Muscle layer of colon (tissue), 2 donors: ENCODE results near the gene HS3ST6.

Experiments used
- H3K27ac ChIP-seq: one replicate; pipeline ENCODE4 v1.7.0; 2013; ENCODE audit warnings: low read depth, mild to moderate bottlenecking, low read length, moderate library complexity
- H3K27me3 ChIP-seq, 2 donors: one replicate each; pipeline ENCODE4 v1.7.0; 2013; ENCODE audit warnings: low read length in 2 of 2, mild to moderate bottlenecking in 2 of 2; ENCODE audit not compliant: insufficient read depth in 2 of 2, control insufficient read depth in 1 of 2
- H3K36me3 ChIP-seq: one replicate; pipeline ENCODE4 v1.7.0; 2013; ENCODE audit warnings: mild to moderate bottlenecking, low read length; ENCODE audit not compliant: insufficient read depth
- H3K4me1 ChIP-seq: one replicate; pipeline ENCODE4 v1.7.0; 2013; ENCODE audit warnings: mild to moderate bottlenecking, low read length; ENCODE audit not compliant: insufficient read depth
- H3K4me3 ChIP-seq, 2 donors: one replicate each; pipeline ENCODE4 v1.7.0; 2013; ENCODE audit warnings: low read length in 2 of 2, low read depth in 1 of 2, mild to moderate bottlenecking in 1 of 2, moderate library complexity in 1 of 2
- H3K9ac ChIP-seq: one replicate; pipeline ENCODE4 v1.7.0; 2013; ENCODE audit warnings: low read length
- H3K9me3 ChIP-seq: one replicate; pipeline ENCODE4 v1.7.0; 2013; ENCODE audit warnings: mild to moderate bottlenecking, low read length
- donor health status: abdominal sarcoma.
- donor health status: Adenocarcinoma of cecum.

HS3ST6 gene

GRCh38 chr16:1865902-1866690 lies 52.1 kb downstream of the HS3ST6 start:
- Histone ChIP-seq H3K9me3 (no peaks in the 10 kb centered on the region), H3K27ac (no peak overlapping the region), H3K4me1 (no peaks in the 10 kb centered on the region), H3K4me3 (no peak overlapping the region), H3K9ac (no peak overlapping the region), H3K36me3 (no peaks in the 10 kb centered on the region), H3K27me3 (peaks cover 0 to 5% of the 10 kb centered on the region in 2 donors)

GRCh38 chr16:1863681-1864460 lies 54.3 kb downstream of the HS3ST6 start:
- no peaks in the 10 kb centered on the region for H3K9me3 ChIP-seq
- H3K27ac ChIP-seq, result no peak overlapping the region
- no peaks in the 10 kb centered on the region for H3K4me1 ChIP-seq
- no peaks in the 10 kb centered on the region for H3K36me3 ChIP-seq
- H3K9ac ChIP-seq, result no peak overlapping the region
- H3K4me3 ChIP-seq, result no peak overlapping the region
- peaks cover 3 to 12% of the 10 kb centered on the region in 2 donors for H3K27me3 ChIP-seq

- H3K9me3 ChIP-seq, result no peaks in the 10 kb centered on the region
- H3K4me3 ChIP-seq, result no peak overlapping the region
- peaks cover 3 to 17% of the 10 kb centered on the region in 2 donors for H3K27me3 ChIP-seq
- no peak overlapping the region for H3K9ac ChIP-seq
- no peaks in the 10 kb centered on the region for H3K4me1 ChIP-seq
- H3K27ac ChIP-seq, result no peak overlapping the region
- H3K36me3 ChIP-seq, result no peaks in the 10 kb centered on the region
Observed at GRCh38 chr16:1862394-1862793, 55.8 kb downstream of the HS3ST6 start.

- H3K36me3 ChIP-seq, result no peaks in the 10 kb centered on the region
- no peaks in the 10 kb centered on the region for H3K9me3 ChIP-seq
- no peak overlapping the region for H3K4me3 ChIP-seq
Observed at GRCh38 chr16:1861730-1862129, 56.5 kb downstream of the HS3ST6 start.

More at GRCh38 chr16:1861730-1862129, 56.5 kb downstream of the HS3ST6 start:
- Histone ChIP-seq H3K4me1 (no peaks in the 10 kb centered on the region), H3K27me3 (peaks cover 3 to 17% of the 10 kb centered on the region in 2 donors), H3K27ac (no peak overlapping the region), H3K9ac (no peak overlapping the region)
